Erythroblast (primary cell): Measurements from ENCODE around the gene SLC25A44.

ENCODE experiments used
- GATA1 ChIP-seq: IDR thresholded peaks from 2 replicates; pipeline ENCODE4 v1.6.1; 2011; ENCODE audit warnings: low read depth, mild to moderate bottlenecking, control low read depth, low read length, moderate library complexity
- POLR2A ChIP-seq: IDR thresholded peaks from 2 replicates; pipeline ENCODE4 v1.6.1; 2011; ENCODE audit warnings: mild to moderate bottlenecking, low read length

GRCh38 chr1:156152628-156153027 is 41.3 kb upstream of the SLC25A44 start:
- TF ChIP-seq POLR2A (no peak), GATA1 (no peak)
